ENCODE measurements around the gene GID8.

GID8 gene

DNA sequence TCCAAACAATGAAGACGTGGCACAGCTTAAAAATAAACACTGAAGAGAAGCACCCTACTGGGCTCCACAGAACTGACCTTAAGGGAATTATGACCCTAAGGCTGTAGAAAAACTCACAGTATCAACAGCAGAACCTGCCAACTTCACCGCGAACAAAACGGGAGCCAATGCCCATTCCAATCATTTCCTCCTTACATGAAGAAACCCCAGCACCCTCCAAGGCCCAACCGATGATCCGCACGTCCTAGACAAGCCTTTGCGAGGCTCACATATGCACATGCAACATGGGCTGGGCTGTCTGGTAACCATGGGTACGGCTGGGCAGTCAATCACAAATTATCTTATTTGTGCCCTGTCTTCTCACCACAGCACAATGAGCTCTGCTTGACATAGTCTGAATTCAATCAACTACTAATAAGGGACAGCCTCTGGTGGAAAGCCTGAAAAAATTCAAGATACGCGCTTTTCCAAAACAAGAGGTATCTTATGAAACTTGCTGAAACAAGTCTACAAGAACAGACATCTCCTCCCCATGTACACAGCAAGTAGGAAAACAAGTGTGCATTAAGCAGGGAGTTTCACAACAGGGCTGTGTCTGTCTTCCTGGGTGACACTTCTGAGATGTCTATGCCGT, 13.4 kb upstream of the GID8 start:
- no peak overlapping the region for H2AFZ ChIP-seq (ENCODE audit: low read depth, low read length, severe bottlenecking)
- no peaks in the 10 kb centered on the region for H3K9me2 ChIP-seq (replicated peaks; ENCODE audit: insufficient read depth, low read length)
- peak overlapping the region; percentile 81 for H3K9ac ChIP-seq (ENCODE audit: low read length)
- H3F3A ChIP-seq (ENCODE audit: insufficient read depth): peaks cover 7% of the 10 kb centered on the region; the same call in 1 of the 2 replicates
- no peaks in the 10 kb centered on the region for H3K9me3 ChIP-seq (ENCODE audit: insufficient read depth, low read length)
- peak overlapping the region; percentile 86; the same call in 1 of the 2 replicates for H3K27ac ChIP-seq (ENCODE audit: low read depth, low read length)
- H4K20me1 ChIP-seq (ENCODE audit: low read depth, low read length): peaks cover 25% of the 10 kb centered on the region
- no peak for TF ChIP-seq EZH2phosphoT487 (conservative IDR thresholded peaks at IDR 0.05; ENCODE audit: low read length)
- no peak for TF ChIP-seq CTCF (IDR thresholded peaks at IDR 0.05; ENCODE audit: insufficient read depth, low read length, poor library complexity, severe bottlenecking)
- peak overlapping the region; percentile 81 for H3K4me3 ChIP-seq (ENCODE audit: insufficient read depth, low read length, poor library complexity, severe bottlenecking)
- no peaks in the 10 kb centered on the region for H3K27me3 ChIP-seq (ENCODE audit: low read length)
- H3K36me3 ChIP-seq (ENCODE audit: low read length): no peaks in the 10 kb centered on the region
- H3K79me2 ChIP-seq (ENCODE audit: insufficient read depth, low read length): peaks cover 96% of the 10 kb centered on the region
- peak overlapping the region; percentile 83 for H3K4me2 ChIP-seq (ENCODE audit: low read depth, low read length, poor library complexity, severe bottlenecking)

DNA sequence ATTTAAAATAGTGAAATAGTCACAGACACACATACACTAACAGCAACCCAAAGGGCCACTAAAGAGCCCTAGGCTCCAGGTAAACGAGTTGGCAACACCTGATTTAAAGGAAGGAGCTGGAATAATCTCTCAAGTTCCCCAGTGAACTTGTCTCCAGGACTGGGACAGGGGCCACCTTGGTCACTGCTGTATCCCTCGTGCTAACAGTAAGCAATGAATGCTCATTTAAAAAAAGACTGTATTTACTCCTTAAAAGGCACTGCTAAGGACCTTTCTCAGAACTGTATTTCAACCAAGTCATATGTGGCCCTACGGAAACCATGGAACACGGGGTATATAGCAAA, 12.9 kb upstream of the GID8 start:
- H3K4me2 ChIP-seq (ENCODE audit: low read depth, low read length, poor library complexity, severe bottlenecking): peak overlapping the region; percentile 83

DNA sequence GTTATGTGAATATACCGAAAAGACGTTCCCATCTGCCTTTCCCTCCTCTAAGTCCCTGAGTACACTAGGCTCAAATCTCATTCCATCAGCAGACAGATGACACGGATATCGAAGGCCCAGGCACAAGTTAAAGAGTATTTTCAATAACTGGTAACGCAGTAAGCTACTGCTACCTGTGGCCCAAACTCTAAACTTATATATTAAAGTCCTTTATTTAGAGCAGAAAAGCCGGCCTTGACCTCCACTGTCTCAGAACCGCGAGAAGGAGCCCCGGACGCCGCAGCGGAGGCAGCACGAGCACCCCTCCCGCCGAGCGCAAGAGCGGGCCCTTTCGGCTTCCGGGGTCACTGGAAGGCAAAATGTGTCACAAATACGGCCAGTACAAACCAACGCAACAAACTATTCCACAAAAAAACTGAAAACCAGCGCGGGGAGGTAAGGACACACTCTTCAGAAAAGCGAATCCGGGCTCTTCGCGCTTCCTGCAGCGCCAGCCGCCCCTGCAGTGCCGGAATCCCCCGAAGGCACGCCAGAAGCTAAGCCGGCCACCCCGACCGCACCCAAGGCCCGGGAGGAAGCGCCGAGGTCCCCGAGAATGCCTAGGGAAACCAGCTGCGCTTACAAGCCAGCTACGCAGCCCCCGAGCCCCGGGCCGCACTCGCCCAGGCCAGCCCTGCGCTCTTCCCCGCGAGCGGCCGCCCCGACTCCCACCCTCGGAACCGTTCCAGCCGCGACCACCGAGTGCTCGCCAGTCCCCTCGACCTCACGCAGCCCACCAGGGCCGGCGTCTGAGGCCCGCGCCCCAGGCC, 12.3 kb upstream of the GID8 start:
- Histone ChIP-seq H3K36me3 (ENCODE audit: low read length) (no peaks in the 10 kb centered on the region), H3K9me2 (replicated peaks; ENCODE audit: insufficient read depth, low read length) (no peaks in the 10 kb centered on the region), H2AFZ (ENCODE audit: low read depth, low read length, severe bottlenecking) (no peak overlapping the region), H3F3A (ENCODE audit: insufficient read depth) (peaks cover 11% of the 10 kb centered on the region; the same call in 1 of the 2 replicates), H3K4me2 (ENCODE audit: low read depth, low read length, poor library complexity, severe bottlenecking) (peak overlapping the region; percentile 83), H3K27me3 (ENCODE audit: low read length) (no peaks in the 10 kb centered on the region), H3K9me3 (ENCODE audit: insufficient read depth, low read length) (no peaks in the 10 kb centered on the region), H3K9ac (ENCODE audit: low read length) (peak overlapping the region; percentile 81), H3K27ac (ENCODE audit: low read depth, low read length) (peak overlapping the region; percentile 86), H4K20me1 (ENCODE audit: low read depth, low read length) (peaks cover 15% of the 10 kb centered on the region), H3K79me2 (ENCODE audit: insufficient read depth, low read length) (peaks cover 96% of the 10 kb centered on the region), H3K4me3 (ENCODE audit: insufficient read depth, low read length, poor library complexity, severe bottlenecking) (peak overlapping the region; percentile 81)
- TF ChIP-seq CTCF (IDR thresholded peaks at IDR 0.05; ENCODE audit: insufficient read depth, low read length, poor library complexity, severe bottlenecking) (no peak), EZH2phosphoT487 (conservative IDR thresholded peaks at IDR 0.05; ENCODE audit: low read length) (no peak)

More for the DNA sequence above, 12.9 kb upstream of the GID8 start:
- Histone ChIP-seq H3F3A (ENCODE audit: insufficient read depth) (peaks cover 7% of the 10 kb centered on the region; the same call in 1 of the 2 replicates), H4K20me1 (ENCODE audit: low read depth, low read length) (peaks cover 20% of the 10 kb centered on the region), H3K79me2 (ENCODE audit: insufficient read depth, low read length) (peaks cover 96% of the 10 kb centered on the region), H3K36me3 (ENCODE audit: low read length) (no peaks in the 10 kb centered on the region), H3K9me3 (ENCODE audit: insufficient read depth, low read length) (no peaks in the 10 kb centered on the region), H3K27ac (ENCODE audit: low read depth, low read length) (peak overlapping the region; percentile 86), H3K4me3 (ENCODE audit: insufficient read depth, low read length, poor library complexity, severe bottlenecking) (peak overlapping the region; percentile 81), H3K9ac (ENCODE audit: low read length) (peak overlapping the region; percentile 81), H3K27me3 (ENCODE audit: low read length) (no peaks in the 10 kb centered on the region), H2AFZ (ENCODE audit: low read depth, low read length, severe bottlenecking) (no peak overlapping the region), H3K9me2 (replicated peaks; ENCODE audit: insufficient read depth, low read length) (no peaks in the 10 kb centered on the region)
- TF ChIP-seq CTCF (IDR thresholded peaks at IDR 0.05; ENCODE audit: insufficient read depth, low read length, poor library complexity, severe bottlenecking) (no peak), EZH2phosphoT487 (conservative IDR thresholded peaks at IDR 0.05; ENCODE audit: low read length) (no peak)

All from SU-DHL-6 (cell line).